Uterus (tissue), 4 donors: Measurements from ENCODE around the gene KRT15. TPM values are rescaled to one million over a fixed set of nuclear protein-coding genes. Genes with fewer than 3 reads are reported as not detected.

Source experiments
- DNase-seq, 2 donors: peaks; one replicate each; pipeline ENCODE4 v3.0.0-alpha.2; 2019 to 2020
- H3K27ac ChIP-seq, 2 donors: fragments of 200-600 bp; sonication (generic); 1 replicate in 1 of 2; 2 replicates in 1 of 2; pipeline ENCODE4 v1.5.1; 2016 to 2018
- H3K27me3 ChIP-seq, 2 donors: fragments of 200-600 bp; sonication (generic); one replicate each; pipeline ENCODE4 v1.5.1; 2018 to 2019; ENCODE audit warnings: control low read depth in 1 of 2
- H3K36me3 ChIP-seq, 2 donors: fragments of 200-600 bp; sonication (generic); one replicate each; pipeline ENCODE4 v1.5.1; 2019; ENCODE audit warnings: control low read depth in 1 of 2
- H3K4me1 ChIP-seq, 2 donors: fragments of 200-600 bp; sonication (generic); one replicate each; pipeline ENCODE4 v1.5.1; 2018 to 2019; ENCODE audit warnings: control low read depth in 1 of 2
- H3K4me3 ChIP-seq, 2 donors: fragments of 200-600 bp; sonication (generic); 1 replicate in 1 of 2; 2 replicates in 1 of 2; pipeline ENCODE4 v1.5.1; 2018 to 2019; ENCODE audit warnings: mild to moderate bottlenecking in 1 of 2
- H3K9me3 ChIP-seq, 2 donors: fragments of 200-600 bp; sonication (generic); one replicate each; pipeline ENCODE4 v1.5.1; 2019; ENCODE audit warnings: control low read depth in 1 of 2
- CTCF ChIP-seq, 4 experiments: fragments of 200-600 bp in 2 of 4; fragments of 450-650 bp in 2 of 4; sonication (generic) in 2 of 4; IDR thresholded peaks; one replicate each; pipeline ENCODE4 v1.5.1; 2016 to 2019; ENCODE audit warnings: antibody characterized with exemption in 4 of 4, mild to moderate bottlenecking in 2 of 4, moderate library complexity in 1 of 4
- POLR2A ChIP-seq, 2 donors: fragments of 450-650 bp; IDR thresholded peaks; one replicate each; pipeline ENCODE4 v1.6.1; 2016; ENCODE audit warnings: antibody characterized with exemption in 2 of 2, mild to moderate bottlenecking in 1 of 2, moderate library complexity in 1 of 2
- intact Hi-C: fragments of 100-400 bp; cut with DNase I; formaldehyde crosslinking; loops from one replicate; pipeline ENCODE4 v1.15.1; 2023; ENCODE audit warnings: low total_unique reads
- total RNA-seq, 4 donors: library from RNA; depleted of rRNA in 3 of 4; stranded (reverse); fragments of >200 nt in 3 of 4; gene quantifications; one replicate each; pipeline versions ENCODE4 v1.1.0 to v1.2.4, GENCODE V29; 2014 to 2023
- donor health status: DM: yes; HTN: yes; CAD: no.

The KRT15 gene
- total RNA-seq, 4 donors from 2014 or later = 0.41 to 11.5 (median 1.6) TPM; not detected in 1

- H3K27me3 ChIP-seq = no peaks in the 10 kb centered on the region
- no peaks in the 10 kb centered on the region for H3K9me3 ChIP-seq
- H3K4me1 ChIP-seq = no peaks in the 10 kb centered on the region
- H3K27ac ChIP-seq = no peak overlapping the region
- no peaks in the 10 kb centered on the region for H3K36me3 ChIP-seq
- H3K4me3 ChIP-seq = no peak overlapping the region
- intact Hi-C loops = no loop called here
- no peak for TF ChIP-seq POLR2A (IDR thresholded peaks at IDR 0.05)
- no peak for TF ChIP-seq CTCF (IDR thresholded peaks at IDR 0.05)
- DNase-seq = no peak
These were observed 33.5 kb downstream of the KRT15 start for GRCh38 chr17:41484920-41485904.

GRCh38 chr17:41483991-41484826 is 34.5 kb downstream of the KRT15 start:
- Histone ChIP-seq H3K36me3 (no peaks in the 10 kb centered on the region), H3K27ac (no peak overlapping the region), H3K9me3 (no peaks in the 10 kb centered on the region), H3K27me3 (no peaks in the 10 kb centered on the region), H3K4me1 (no peaks in the 10 kb centered on the region), H3K4me3 (no peak overlapping the region)
- no peak for DNase-seq
- intact Hi-C loops = no loop called here
- TF ChIP-seq CTCF (IDR thresholded peaks at IDR 0.05) (no peak), POLR2A (IDR thresholded peaks at IDR 0.05) (no peak)

GRCh38 chr17:41483531-41483930 is 35.2 kb downstream of the KRT15 start:
- Histone ChIP-seq H3K4me1 (no peaks in the 10 kb centered on the region), H3K27ac (no peak overlapping the region), H3K27me3 (no peaks in the 10 kb centered on the region), H3K9me3 (no peaks in the 10 kb centered on the region), H3K4me3 (no peak overlapping the region), H3K36me3 (no peaks in the 10 kb centered on the region)
- intact Hi-C loops = no loop called here
- DNase-seq = no peak
- TF ChIP-seq CTCF (IDR thresholded peaks at IDR 0.05) (no peak), POLR2A (IDR thresholded peaks at IDR 0.05) (no peak)

GRCh38 chr17:41481036-41481435 is 37.7 kb downstream of the KRT15 start, which contains the start of gene KRT35:
TSS of gene KRT35 (minus strand) at chr17:41481151. CDS start at chr17:41481097, 54 bp downstream.
- intact Hi-C loops = no loop called here
- H3K4me1 ChIP-seq = no peaks in the 10 kb centered on the region
- TF ChIP-seq CTCF (IDR thresholded peaks at IDR 0.05) (no peak), POLR2A (IDR thresholded peaks at IDR 0.05) (no peak)
- no peaks in the 10 kb centered on the region for H3K9me3 ChIP-seq
- H3K27me3 ChIP-seq = no peaks in the 10 kb centered on the region
- DNase-seq = no peak
- H3K4me3 ChIP-seq = no peak within 1 kb of the TSS
- no peak within 1 kb of the TSS for H3K27ac ChIP-seq
- no peaks in the 10 kb centered on the region for H3K36me3 ChIP-seq
